Testis (tissue), 3 donors: Measurements from ENCODE around the gene NPHP1. TPM values are rescaled to one million over a fixed set of nuclear protein-coding genes. Genes with fewer than 3 reads are reported as not detected.
"Not testable (repeated sequence)": the region's sequence is repeated elsewhere in the genome, so short reads cannot be mapped to it uniquely, and the experiment has no call there.

ENCODE experiments used
- DNase-seq: peaks from one replicate; pipeline ENCODE4 v3.0.0-alpha.2; 2019
- H3K27ac ChIP-seq, 2 donors: fragments of 200-600 bp; sonication (generic); one replicate each; pipeline ENCODE4 v1.5.1; 2019
- H3K27me3 ChIP-seq: fragments of 200-600 bp; sonication (generic); one replicate; pipeline ENCODE4 v1.5.1; 2019
- H3K36me3 ChIP-seq: fragments of 200-600 bp; sonication (generic); one replicate; pipeline ENCODE4 v1.5.1; 2017; ENCODE audit warnings: low read depth; ENCODE audit errors: missing control alignments
- H3K4me1 ChIP-seq: fragments of 200-600 bp; sonication (generic); one replicate; pipeline ENCODE4 v1.5.1; 2019
- H3K4me3 ChIP-seq, 2 donors: fragments of 200-600 bp; sonication (generic); one replicate each; pipeline ENCODE4 v1.5.1; 2017 to 2019
- H3K9me3 ChIP-seq: fragments of 200-600 bp; sonication (generic); one replicate; pipeline ENCODE4 v1.5.1; 2017
- POLR2A ChIP-seq: fragments of 450-650 bp; IDR thresholded peaks from one replicate; pipeline ENCODE4 v1.6.1; 2017; ENCODE audit warnings: antibody characterized with exemption, mild to moderate bottlenecking, moderate library complexity
- WGBS, 2 donors: methylation state at CpG; one replicate each; pipeline ENCODE4 v1.1.5; 2018; 5-methylcytosine and 5-hydroxymethylcytosine counted together
- intact Hi-C: fragments of 100-400 bp; cut with DNase I; formaldehyde crosslinking; loops from one replicate; pipeline ENCODE4 v1.15.1; 2023; ENCODE audit warnings: low total_unique reads
- polyA plus RNA-seq: library from polyadenylated mRNA; stranded (reverse); fragments of 350-450 nt; fragmentation: Illumina TruSeq; extraction: RNeasy Lipid Tissue Mini Kit (QIAGEN cat#74804); gene quantifications from one replicate; pipeline ENCODE4 v1.2.3, GENCODE V29; 2014; ENCODE audit warnings: low read depth, low replicate concordance; ENCODE audit not compliant: insufficient read depth
- total RNA-seq, 2 donors: library from RNA; depleted of rRNA; stranded (reverse); fragments of >200 nt; gene quantifications; one replicate each; pipeline ENCODE4 v1.2.3, GENCODE V29; 2016
- TF ChIP-seq, protein P1 (sequence below), 3 experiments: fragments of 450-650 bp in 2 of 3; fragments of 200-600 bp in 1 of 3; sonication (generic) in 1 of 3; IDR thresholded peaks; one replicate each; pipeline ENCODE4 v1.5.1; 2016 to 2019; ENCODE audit warnings: antibody characterized with exemption in 3 of 3, mild to moderate bottlenecking in 2 of 3, moderate library complexity in 1 of 3

The NPHP1 gene
- total and polyA plus RNA-seq, 3 donors from 2014 or later: 19.7 to 56.5 (median 24.5) TPM

DNA sequence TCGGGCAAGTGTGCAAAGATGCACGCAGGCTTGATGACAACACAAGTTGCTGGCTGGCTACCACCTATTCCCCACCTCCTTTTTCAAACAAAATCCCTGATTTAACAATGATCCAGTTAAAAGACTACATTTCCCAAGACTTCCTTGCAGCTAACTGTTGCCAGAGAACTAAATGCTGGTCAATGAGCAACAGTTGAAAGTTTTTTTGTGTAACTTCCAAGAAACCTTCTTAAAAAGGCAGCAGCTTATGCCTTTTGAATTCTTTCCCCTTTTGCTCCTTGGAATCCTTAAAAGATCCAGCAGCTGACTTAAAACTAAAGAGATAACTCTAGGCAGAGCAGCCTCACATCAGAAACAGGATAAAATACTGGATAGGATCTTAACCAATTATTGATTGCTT lies 38.5 kb downstream of the NPHP1 start:
- Histone ChIP-seq H3K27me3 (no peaks in the 10 kb centered on the region), H3K27ac (no peak overlapping the region), H3K4me3 (no peak overlapping the region), H3K36me3 (no peaks in the 10 kb centered on the region), H3K9me3 (no peaks in the 10 kb centered on the region), H3K4me1 (no peaks in the 10 kb centered on the region)
- DNase-seq: no peak
- intact Hi-C loops: no loop called here
- TF ChIP-seq, protein P1, sequence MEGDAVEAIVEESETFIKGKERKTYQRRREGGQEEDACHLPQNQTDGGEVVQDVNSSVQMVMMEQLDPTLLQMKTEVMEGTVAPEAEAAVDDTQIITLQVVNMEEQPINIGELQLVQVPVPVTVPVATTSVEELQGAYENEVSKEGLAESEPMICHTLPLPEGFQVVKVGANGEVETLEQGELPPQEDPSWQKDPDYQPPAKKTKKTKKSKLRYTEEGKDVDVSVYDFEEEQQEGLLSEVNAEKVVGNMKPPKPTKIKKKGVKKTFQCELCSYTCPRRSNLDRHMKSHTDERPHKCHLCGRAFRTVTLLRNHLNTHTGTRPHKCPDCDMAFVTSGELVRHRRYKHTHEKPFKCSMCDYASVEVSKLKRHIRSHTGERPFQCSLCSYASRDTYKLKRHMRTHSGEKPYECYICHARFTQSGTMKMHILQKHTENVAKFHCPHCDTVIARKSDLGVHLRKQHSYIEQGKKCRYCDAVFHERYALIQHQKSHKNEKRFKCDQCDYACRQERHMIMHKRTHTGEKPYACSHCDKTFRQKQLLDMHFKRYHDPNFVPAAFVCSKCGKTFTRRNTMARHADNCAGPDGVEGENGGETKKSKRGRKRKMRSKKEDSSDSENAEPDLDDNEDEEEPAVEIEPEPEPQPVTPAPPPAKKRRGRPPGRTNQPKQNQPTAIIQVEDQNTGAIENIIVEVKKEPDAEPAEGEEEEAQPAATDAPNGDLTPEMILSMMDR (IDR thresholded peaks at IDR 0.05): no peak
- no peak for TF ChIP-seq POLR2A
- 93 to 99% methylated on average over 2 of the region's 2 CpGs for WGBS, 2 donors

DNA sequence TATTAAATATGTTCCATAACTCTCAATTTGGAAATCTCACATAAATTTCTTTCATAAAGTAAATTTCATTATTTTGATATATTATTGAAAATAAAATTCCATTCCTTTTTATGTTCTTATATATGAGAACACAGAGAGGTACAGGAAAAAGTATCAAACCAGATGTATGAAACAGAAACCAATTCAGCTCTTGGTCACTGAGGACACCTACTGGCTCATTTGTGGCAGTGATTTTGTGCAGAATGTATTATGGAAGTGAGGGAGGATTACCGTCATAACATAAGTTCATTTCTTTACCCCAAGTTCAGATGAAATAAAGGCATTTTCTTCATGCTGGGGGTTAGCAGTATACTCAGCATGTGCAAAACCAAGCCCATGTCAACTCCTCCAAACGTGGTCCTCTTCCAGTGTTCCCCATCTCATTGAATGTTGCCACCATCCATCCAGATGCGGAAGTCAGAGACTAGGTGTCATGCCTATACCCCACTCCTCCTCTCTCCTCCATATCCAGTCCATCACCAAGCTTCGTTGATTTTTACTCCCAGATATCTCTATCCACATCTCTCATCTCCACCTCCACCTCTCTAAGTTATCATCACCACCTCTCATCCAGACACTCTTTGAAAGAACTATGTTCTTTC lies 47.5 kb downstream of the NPHP1 start:
- H3K4me1 ChIP-seq: no peaks in the 10 kb centered on the region
- no peaks in the 10 kb centered on the region for H3K9me3 ChIP-seq
- H3K27ac ChIP-seq: no peak overlapping the region
- intact Hi-C loops: no loop called here
- no peaks in the 10 kb centered on the region for H3K36me3 ChIP-seq
- no peak overlapping the region for H3K4me3 ChIP-seq
- TF ChIP-seq, protein P1 (IDR thresholded peaks at IDR 0.05): peak; percentile 42 to 69 (median 65)
- no peak for TF ChIP-seq POLR2A
- peak; percentile 28 for DNase-seq
- no peaks in the 10 kb centered on the region for H3K27me3 ChIP-seq
- 42 to 50% methylated on average over 4 of the region's 4 CpGs for WGBS, 2 donors

DNA sequence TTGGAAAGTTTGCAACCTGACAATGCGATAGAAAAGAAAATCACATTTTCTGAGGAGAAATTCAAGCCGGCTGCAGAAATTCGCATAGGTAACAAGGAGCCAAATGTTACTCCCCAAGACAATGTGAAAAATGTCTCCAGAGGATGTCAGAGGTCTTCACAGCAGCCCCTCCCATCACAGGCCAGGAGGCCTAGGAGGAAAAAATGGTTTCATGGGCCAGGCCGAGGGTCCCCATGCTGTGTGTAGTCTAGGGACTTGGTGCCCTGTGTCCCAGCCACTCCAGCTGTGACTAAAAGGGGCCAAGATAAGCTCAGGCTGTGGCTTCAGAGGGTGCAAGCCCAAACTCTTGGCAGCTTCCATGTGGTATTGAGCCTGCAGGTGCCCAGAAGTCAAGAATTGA lies 50.0 kb downstream of the NPHP1 start:
- H3K27me3 ChIP-seq, intact Hi-C loops, H3K4me1 ChIP-seq, H3K9me3 ChIP-seq, DNase-seq, H3K27ac ChIP-seq, H3K36me3 ChIP-seq, H3K4me3 ChIP-seq: not testable (repeated sequence)
- 93 to 95% methylated on average over 4 of the region's 4 CpGs for WGBS, 2 donors

DNA sequence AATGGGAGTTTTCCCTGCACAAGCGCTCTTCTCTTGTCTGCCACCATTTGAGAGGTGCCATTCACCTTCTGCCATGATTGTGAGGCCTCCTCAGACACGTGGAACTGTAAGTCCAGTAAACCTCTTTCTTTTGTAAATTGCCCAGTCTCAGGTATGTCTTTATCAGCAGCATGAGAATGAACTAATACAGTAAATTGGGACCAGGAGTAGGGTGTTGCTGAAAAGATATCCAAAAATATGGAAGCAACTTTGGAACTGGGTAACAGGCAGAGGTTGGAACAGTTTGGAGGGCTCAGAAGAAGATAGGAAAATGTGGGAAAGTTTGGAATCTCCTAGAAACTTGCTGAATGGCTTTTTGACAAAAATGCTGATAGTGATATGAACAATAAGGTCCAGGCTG lies 50.6 kb downstream of the NPHP1 start:
- H3K4me1 ChIP-seq, H3K27ac ChIP-seq, H3K9me3 ChIP-seq, H3K36me3 ChIP-seq, intact Hi-C loops, H3K27me3 ChIP-seq, DNase-seq, H3K4me3 ChIP-seq: not testable (repeated sequence)
- 63 to 97% methylated on average over 2 of the region's 2 CpGs for whole genome bisulfite sequencing, 2 donors

DNA sequence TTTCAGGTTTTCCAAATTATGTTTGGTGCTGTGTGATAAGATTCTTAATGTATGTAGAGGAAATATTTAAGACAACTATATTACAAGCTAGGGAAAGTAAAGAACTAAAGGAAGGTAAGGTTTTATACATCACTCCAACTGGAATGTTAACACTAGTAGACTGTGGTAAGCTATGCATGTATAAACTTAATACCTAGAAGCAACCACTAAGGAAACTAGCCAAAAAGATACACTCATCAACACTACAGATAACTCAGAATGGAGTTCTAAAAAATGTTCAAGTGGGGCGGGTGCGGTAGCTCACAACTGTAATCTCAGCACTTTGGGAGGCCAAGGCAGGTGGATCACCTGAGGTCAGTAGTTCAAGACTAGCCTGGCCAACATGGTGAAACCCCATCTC lies 51.4 kb downstream of the NPHP1 start:
- WGBS, 2 donors: 93 to 94% methylated on average over 2 of the region's 2 CpGs
- no peak overlapping the region for H3K4me3 ChIP-seq
- intact Hi-C loops: no loop called here

More for the DNA sequence above, 51.4 kb downstream of the NPHP1 start:
- Histone ChIP-seq H3K9me3 (no peaks in the 10 kb centered on the region), H3K4me1 (no peaks in the 10 kb centered on the region), H3K27ac (no peak overlapping the region), H3K27me3 (no peaks in the 10 kb centered on the region), H3K36me3 (no peaks in the 10 kb centered on the region)
- no peak for TF ChIP-seq POLR2A
- TF ChIP-seq, protein P1 (IDR thresholded peaks at IDR 0.05): no peak
- DNase-seq: no peak
